Upper lobe of left lung (tissue), 4 donors: Measurements from ENCODE around the gene CCDC158.

Experiments used
- POLR2A ChIP-seq, 4 donors: fragments of 450-650 bp; IDR thresholded peaks; one replicate each; pipeline ENCODE4 v1.5.1; 2016 to 2017; ENCODE audit warnings: antibody characterized with exemption in 4 of 4, mild to moderate bottlenecking in 2 of 4
- POLR2AphosphoS5 ChIP-seq, 2 donors: sonication (generic); formaldehyde crosslinking; IDR thresholded peaks; one replicate each; pipeline ENCODE4 v1.5.1; 2017; ENCODE audit warnings: antibody characterized with exemption in 2 of 2
- TF ChIP-seq, protein P1 (sequence below), 6 experiments: fragments of 450-650 bp in 4 of 6; fragments of 200-600 bp in 2 of 6; sonication (generic) in 2 of 6; IDR thresholded peaks; one replicate each; pipeline ENCODE4 v1.5.1; 2016 to 2019; ENCODE audit warnings: antibody characterized with exemption in 6 of 6

DNA sequence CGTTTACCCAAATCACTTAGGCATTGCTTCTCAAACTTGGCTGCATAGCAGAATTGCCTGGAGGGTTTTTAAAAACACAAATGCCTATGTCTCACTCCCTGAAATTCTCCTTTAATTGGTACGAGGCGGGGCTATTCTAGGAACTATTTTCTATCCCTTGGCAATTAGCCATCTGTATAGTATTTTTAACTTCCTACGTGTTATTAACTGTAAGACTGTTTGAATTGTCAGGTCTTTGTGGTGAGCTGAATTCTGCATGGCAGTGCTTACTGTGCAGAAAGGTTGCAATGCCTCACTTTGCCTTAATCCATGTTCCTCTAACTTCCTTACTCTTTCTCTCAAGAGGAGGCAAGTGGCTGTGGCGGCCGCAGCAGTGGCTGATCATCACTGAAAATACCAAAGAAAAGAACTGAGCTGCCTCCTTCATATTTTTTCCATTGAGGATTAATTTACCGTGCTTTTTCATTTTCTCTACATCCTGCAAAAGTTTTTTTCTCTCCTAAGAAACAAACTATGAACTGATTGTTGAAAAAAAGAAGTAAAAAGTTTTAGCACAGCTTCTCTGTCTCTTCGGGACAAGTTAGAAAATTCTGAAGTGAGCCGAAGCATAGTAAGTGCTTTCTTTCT is 14.1 kb upstream of the CCDC158 start, which contains the start of gene SHROOM3:
- no peak for TF ChIP-seq POLR2AphosphoS5 (IDR thresholded peaks at IDR 0.05)
- TF ChIP-seq, protein P1, sequence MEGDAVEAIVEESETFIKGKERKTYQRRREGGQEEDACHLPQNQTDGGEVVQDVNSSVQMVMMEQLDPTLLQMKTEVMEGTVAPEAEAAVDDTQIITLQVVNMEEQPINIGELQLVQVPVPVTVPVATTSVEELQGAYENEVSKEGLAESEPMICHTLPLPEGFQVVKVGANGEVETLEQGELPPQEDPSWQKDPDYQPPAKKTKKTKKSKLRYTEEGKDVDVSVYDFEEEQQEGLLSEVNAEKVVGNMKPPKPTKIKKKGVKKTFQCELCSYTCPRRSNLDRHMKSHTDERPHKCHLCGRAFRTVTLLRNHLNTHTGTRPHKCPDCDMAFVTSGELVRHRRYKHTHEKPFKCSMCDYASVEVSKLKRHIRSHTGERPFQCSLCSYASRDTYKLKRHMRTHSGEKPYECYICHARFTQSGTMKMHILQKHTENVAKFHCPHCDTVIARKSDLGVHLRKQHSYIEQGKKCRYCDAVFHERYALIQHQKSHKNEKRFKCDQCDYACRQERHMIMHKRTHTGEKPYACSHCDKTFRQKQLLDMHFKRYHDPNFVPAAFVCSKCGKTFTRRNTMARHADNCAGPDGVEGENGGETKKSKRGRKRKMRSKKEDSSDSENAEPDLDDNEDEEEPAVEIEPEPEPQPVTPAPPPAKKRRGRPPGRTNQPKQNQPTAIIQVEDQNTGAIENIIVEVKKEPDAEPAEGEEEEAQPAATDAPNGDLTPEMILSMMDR (IDR thresholded peaks at IDR 0.05) = no peak
- no peak for TF ChIP-seq POLR2A (IDR thresholded peaks at IDR 0.05)
